Measurements from ENCODE around the gene VARS2.
A peak's percentile ranks its signal among the peaks of the same experiment; 100 is the strongest.

The VARS2 gene

GRCh38 chr6:30881392-30882203, 32.4 kb upstream of the VARS2 start:
- TF ChIP-seq CTCF (IDR thresholded peaks at IDR 0.05; ENCODE audit: insufficient read depth, low read length, missing control alignments): no peak
- DNase-seq (ENCODE audit: low read depth, low spot score): no peak
- CTCF ChIA-PET: interaction anchor here (0.8 to 13.1 kb wide), 21 partner anchors 8 to 206 kb away, joined by 3 to 472 read pairs (median 5); partner anchors contain the start of gene VARS2
- POLR2A ChIA-PET: interaction anchor here (0.7 to 1.5 kb wide), 4 partner anchors 117 to 160 kb away, joined by 3 to 9 read pairs (median 4); partner anchors contain the start of gene IER3
- no peak overlapping the region for H3K4me3 ChIP-seq (ENCODE audit: low read depth, low read length)

- H3K4me3 ChIP-seq (ENCODE audit: low read depth, low read length): no peak overlapping the region
- no peak for DNase-seq (ENCODE audit: low read depth, low spot score)
- ChIA-PET POLR2A (interaction anchor here (0.8 to 1.5 kb wide), 3 partner anchors 138 to 160 kb away, joined by 3 to 9 read pairs (median 6); partner anchors contain the start of gene IER3), CTCF (interaction anchor here (0.8 to 13.1 kb wide), 15 partner anchors 9 to 205 kb away, joined by 3 to 472 read pairs (median 8); partner anchors contain the start of gene VARS2)
- no peak for TF ChIP-seq CTCF (IDR thresholded peaks at IDR 0.05; ENCODE audit: insufficient read depth, low read length, missing control alignments)
Measured at GRCh38 chr6:30882204-30882758, 31.8 kb upstream of the VARS2 start.

- ChIA-PET POLR2A (interaction anchor here (0.6 to 1.5 kb wide), 3 partner anchors 39 to 157 kb away, joined by 3 to 9 read pairs (median 3); partner anchors contain the start of gene IER3), CTCF (interaction anchor here (0.6 to 13.1 kb wide), 21 partner anchors 8 to 204 kb away, joined by 3 to 472 read pairs (median 8); partner anchors contain the start of gene VARS2)
- H3K4me3 ChIP-seq (ENCODE audit: low read depth, low read length): peak overlapping the region; percentile 82
- no peak for DNase-seq (ENCODE audit: low read depth, low spot score)
- TF ChIP-seq CTCF (IDR thresholded peaks at IDR 0.05; ENCODE audit: insufficient read depth, low read length, missing control alignments): no peak
Measured at GRCh38 chr6:30882759-30883684, 31.0 kb upstream of the VARS2 start.

- peak within 1 kb of the TSS; percentile 82 for H3K4me3 ChIP-seq (ENCODE audit: low read depth, low read length)
- POLR2A ChIA-PET: interaction anchor here (0.6 to 1.0 kb wide), 5 partner anchors 40 to 270 kb away, joined by 3 to 5 read pairs (median 3); partner anchors contain the start of gene FLOT1
- no peak for TF ChIP-seq CTCF (IDR thresholded peaks at IDR 0.05; ENCODE audit: insufficient read depth, low read length, missing control alignments)
- CTCF ChIA-PET: interaction anchor here (0.6 to 13.1 kb wide), 17 partner anchors 10 to 205 kb away, joined by 3 to 472 read pairs (median 5); partner anchors contain the start of gene VARS2
- no peak for DNase-seq (ENCODE audit: low read depth, low spot score)
Measured at GRCh38 chr6:30883685-30884520, 30.1 kb upstream of the VARS2 start, which contains the start of gene DDR1. Gene DDR1 (plus strand): TSS chr6:30884519. CDS start chr6:30888730, 4,211 bp downstream.

Measured in AG04449 (cell line).